ENCODE measurements around the gene CWC27.

DNA sequence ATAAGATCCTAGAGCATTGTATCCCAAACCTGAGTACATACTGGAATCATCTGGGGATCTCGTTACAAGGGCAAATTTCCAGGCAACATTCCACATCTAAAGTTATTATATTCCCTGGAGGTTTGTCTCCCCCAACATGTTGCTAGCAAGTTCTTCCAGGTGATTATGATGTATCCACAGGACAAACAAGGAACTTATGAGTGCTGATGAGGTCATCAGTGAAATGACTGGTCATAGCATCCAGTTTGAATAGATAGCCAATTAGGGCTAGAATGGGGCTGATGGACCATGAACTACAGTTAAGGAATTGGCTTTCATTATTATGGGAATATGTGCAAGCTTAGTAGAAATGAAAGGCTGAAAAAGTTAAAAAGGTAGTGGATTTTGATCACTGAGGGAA is 115.2 kb downstream of the CWC27 start:
- no peak for TF ChIP-seq POLR2A (IDR thresholded peaks at IDR 0.05)
- TF ChIP-seq, protein P1, sequence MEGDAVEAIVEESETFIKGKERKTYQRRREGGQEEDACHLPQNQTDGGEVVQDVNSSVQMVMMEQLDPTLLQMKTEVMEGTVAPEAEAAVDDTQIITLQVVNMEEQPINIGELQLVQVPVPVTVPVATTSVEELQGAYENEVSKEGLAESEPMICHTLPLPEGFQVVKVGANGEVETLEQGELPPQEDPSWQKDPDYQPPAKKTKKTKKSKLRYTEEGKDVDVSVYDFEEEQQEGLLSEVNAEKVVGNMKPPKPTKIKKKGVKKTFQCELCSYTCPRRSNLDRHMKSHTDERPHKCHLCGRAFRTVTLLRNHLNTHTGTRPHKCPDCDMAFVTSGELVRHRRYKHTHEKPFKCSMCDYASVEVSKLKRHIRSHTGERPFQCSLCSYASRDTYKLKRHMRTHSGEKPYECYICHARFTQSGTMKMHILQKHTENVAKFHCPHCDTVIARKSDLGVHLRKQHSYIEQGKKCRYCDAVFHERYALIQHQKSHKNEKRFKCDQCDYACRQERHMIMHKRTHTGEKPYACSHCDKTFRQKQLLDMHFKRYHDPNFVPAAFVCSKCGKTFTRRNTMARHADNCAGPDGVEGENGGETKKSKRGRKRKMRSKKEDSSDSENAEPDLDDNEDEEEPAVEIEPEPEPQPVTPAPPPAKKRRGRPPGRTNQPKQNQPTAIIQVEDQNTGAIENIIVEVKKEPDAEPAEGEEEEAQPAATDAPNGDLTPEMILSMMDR (IDR thresholded peaks at IDR 0.05), result no peak
